Measurements from ENCODE around the gene GLT6D1.

Gene GLT6D1

GRCh38 chr9:135664801-135665794 is 25.8 kb upstream of the GLT6D1 start:
- Histone ChIP-seq H3K4me2 (ENCODE audit: insufficient read depth, low read length, poor library complexity, severe bottlenecking) (no peak overlapping the region), H3K36me3 (replicated peaks in 1 of 2; ENCODE audit: control insufficient read depth in 2 of 2, insufficient read depth in 2 of 2, low read length in 2 of 2) (no peaks in the 10 kb centered on the region)

GRCh38 chr9:135664266-135664665 is 24.9 kb upstream of the GLT6D1 start:
- no peak overlapping the region for H4K8ac ChIP-seq (ENCODE audit: low read depth, low read length)
- no peak overlapping the region for H3K4me2 ChIP-seq (ENCODE audit: insufficient read depth, low read length, poor library complexity, severe bottlenecking)
- peaks cover 3% of the 10 kb centered on the region for H3K79me1 ChIP-seq (ENCODE audit: low read depth, low read length)
- H2BK15ac ChIP-seq (ENCODE audit: low read length): peak overlapping the region; percentile 90
- peak overlapping the region; percentile 96 for H2AK5ac ChIP-seq (ENCODE audit: low read depth, low read length)
- peak overlapping the region; percentile 24 for H4K91ac ChIP-seq (ENCODE audit: low read depth, low read length, poor library complexity)
- no CpG with 5 or more reads among the region's 10 CpGs for WGBS, 2 donors (ENCODE audit: extremely low coverage in 2 of 2, insufficient read length in 2 of 2, insufficient replicate concordance in 1 of 2)
- no peak overlapping the region for H3K4ac ChIP-seq (ENCODE audit: low read length)
- H3K36me3 ChIP-seq (replicated peaks in 1 of 2; ENCODE audit: control insufficient read depth in 2 of 2, insufficient read depth in 2 of 2, low read length in 2 of 2): no peaks in the 10 kb centered on the region
- DNase-seq (ENCODE audit: low spot score): no peak
- peaks cover 0 to 6% of the 10 kb centered on the region in 2 donors for H3K9me3 ChIP-seq (replicated peaks in 1 of 2; ENCODE audit: control insufficient read depth in 2 of 2, insufficient read depth in 1 of 2, low read depth in 1 of 2, low read length in 2 of 2)
- H3K14ac ChIP-seq (ENCODE audit: low read length): peak overlapping the region; percentile 90
- H3K18ac ChIP-seq (ENCODE audit: low read length): peak overlapping the region; percentile 90
- H2BK12ac ChIP-seq (ENCODE audit: low read length): peak overlapping the region; percentile 31
- no peak overlapping the region for H3K27ac ChIP-seq (replicated peaks; ENCODE audit: low read length)
- no peak overlapping the region for H2BK120ac ChIP-seq (ENCODE audit: low read depth, low read length)
- H3K9ac ChIP-seq (ENCODE audit: low read depth, low read length, poor library complexity): no peak overlapping the region
- no peak overlapping the region for H3K4me3 ChIP-seq (ENCODE audit: low read length in 2 of 2)
- peaks cover 0 to 4% (median 0%) of the 10 kb centered on the region in 3 experiments for H3K27me3 ChIP-seq (ENCODE audit: control insufficient read depth in 3 of 3, insufficient read depth in 3 of 3, low read depth in 1 of 3, low read length in 3 of 3)
- H3K23ac ChIP-seq (ENCODE audit: low read depth, low read length, poor library complexity): peak overlapping the region; percentile 78
- H2AFZ ChIP-seq (ENCODE audit: low read length): no peak overlapping the region
- peaks cover 13 to 15% of the 10 kb centered on the region in 2 donors for H3K4me1 ChIP-seq (ENCODE audit: control insufficient read depth in 2 of 2, insufficient read depth in 1 of 2, low read depth in 1 of 2, low read length in 2 of 2)
- H2BK5ac ChIP-seq (ENCODE audit: low read length): peak overlapping the region; percentile 83

More at GRCh38 chr9:135664801-135665794, 25.8 kb upstream of the GLT6D1 start:
- peak overlapping the region; percentile 96 for H2AK5ac ChIP-seq (ENCODE audit: low read depth, low read length)
- no peak overlapping the region for H2BK120ac ChIP-seq (ENCODE audit: low read depth, low read length)
- H3K14ac ChIP-seq (ENCODE audit: low read length): peak overlapping the region; percentile 25
- H2BK15ac ChIP-seq (ENCODE audit: low read length): peak overlapping the region; percentile 90
- H2BK5ac ChIP-seq (ENCODE audit: low read length): peak overlapping the region; percentile 83
- peak overlapping the region; percentile 84 for H2BK12ac ChIP-seq (ENCODE audit: low read length)
- peaks cover 0 to 4% (median 0%) of the 10 kb centered on the region in 3 experiments for H3K27me3 ChIP-seq (ENCODE audit: control insufficient read depth in 3 of 3, insufficient read depth in 3 of 3, low read depth in 1 of 3, low read length in 3 of 3)
- H4K91ac ChIP-seq (ENCODE audit: low read depth, low read length, poor library complexity): no peak overlapping the region
- H3K9me3 ChIP-seq (replicated peaks in 1 of 2; ENCODE audit: control insufficient read depth in 2 of 2, insufficient read depth in 1 of 2, low read depth in 1 of 2, low read length in 2 of 2): peaks cover 0 to 4% of the 10 kb centered on the region in 2 donors
- H3K23ac ChIP-seq (ENCODE audit: low read depth, low read length, poor library complexity): peak overlapping the region; percentile 52
- no peak overlapping the region for H2AFZ ChIP-seq (ENCODE audit: low read length)
- no peak overlapping the region for H3K27ac ChIP-seq (replicated peaks; ENCODE audit: low read length)
- H3K79me1 ChIP-seq (ENCODE audit: low read depth, low read length): peaks cover 5% of the 10 kb centered on the region
- DNase-seq (ENCODE audit: low spot score): no peak
- H4K8ac ChIP-seq (ENCODE audit: low read depth, low read length): no peak overlapping the region
- no peak overlapping the region for H3K4me3 ChIP-seq (ENCODE audit: low read length in 2 of 2)
- H3K9ac ChIP-seq (ENCODE audit: low read depth, low read length, poor library complexity): peak overlapping the region; percentile 39
- H3K4me1 ChIP-seq (ENCODE audit: control insufficient read depth in 2 of 2, insufficient read depth in 1 of 2, low read depth in 1 of 2, low read length in 2 of 2): peaks cover 13 to 15% of the 10 kb centered on the region in 2 donors
- peak overlapping the region; percentile 90 for H3K18ac ChIP-seq (ENCODE audit: low read length)
- H3K4ac ChIP-seq (ENCODE audit: low read length): no peak overlapping the region
- no CpG with 5 or more reads among the region's 32 CpGs for WGBS, 2 donors (ENCODE audit: extremely low coverage in 2 of 2, insufficient read length in 2 of 2, insufficient replicate concordance in 1 of 2)

- Histone ChIP-seq H3K18ac (ENCODE audit: low read length) (peak overlapping the region; percentile 97), H2BK5ac (ENCODE audit: low read length) (peak overlapping the region; percentile 93), H3K14ac (ENCODE audit: low read length) (no peak overlapping the region), H2BK120ac (ENCODE audit: low read depth, low read length) (no peak overlapping the region), H2AK5ac (ENCODE audit: low read depth, low read length) (peak overlapping the region; percentile 42), H3K27me3 (ENCODE audit: control insufficient read depth in 3 of 3, insufficient read depth in 3 of 3, low read depth in 1 of 3, low read length in 3 of 3) (peaks cover 0 to 4% (median 0%) of the 10 kb centered on the region in 3 experiments), H4K8ac (ENCODE audit: low read depth, low read length) (no peak overlapping the region), H3K27ac (replicated peaks; ENCODE audit: low read length) (no peak overlapping the region), H2BK12ac (ENCODE audit: low read length) (no peak overlapping the region), H3K9ac (ENCODE audit: low read depth, low read length, poor library complexity) (no peak overlapping the region), H3K9me3 (replicated peaks in 1 of 2; ENCODE audit: control insufficient read depth in 2 of 2, insufficient read depth in 1 of 2, low read depth in 1 of 2, low read length in 2 of 2) (peaks cover 0 to 6% of the 10 kb centered on the region in 2 donors), H2AFZ (ENCODE audit: low read length) (no peak overlapping the region), H3K4me3 (ENCODE audit: low read length in 2 of 2) (no peak overlapping the region), H3K4me1 (ENCODE audit: control insufficient read depth in 2 of 2, insufficient read depth in 1 of 2, low read depth in 1 of 2, low read length in 2 of 2) (peaks cover 13 to 15% of the 10 kb centered on the region in 2 donors), H3K23ac (ENCODE audit: low read depth, low read length, poor library complexity) (no peak overlapping the region), H3K79me1 (ENCODE audit: low read depth, low read length) (peaks cover 3% of the 10 kb centered on the region), H2BK15ac (ENCODE audit: low read length) (no peak overlapping the region), H3K4me2 (ENCODE audit: insufficient read depth, low read length, poor library complexity, severe bottlenecking) (no peak overlapping the region), H4K91ac (ENCODE audit: low read depth, low read length, poor library complexity) (no peak overlapping the region), H3K36me3 (replicated peaks in 1 of 2; ENCODE audit: control insufficient read depth in 2 of 2, insufficient read depth in 2 of 2, low read length in 2 of 2) (no peaks in the 10 kb centered on the region), H3K4ac (ENCODE audit: low read length) (no peak overlapping the region)
- DNase-seq (ENCODE audit: low spot score): no peak
- no CpG with 5 or more reads among the region's 12 CpGs for WGBS, 2 donors (ENCODE audit: extremely low coverage in 2 of 2, insufficient read length in 2 of 2, insufficient replicate concordance in 1 of 2)
Observed at GRCh38 chr9:135663857-135664256, 24.5 kb upstream of the GLT6D1 start.

- H3K14ac ChIP-seq (ENCODE audit: low read length): peak overlapping the region; percentile 96
- H3K27me3 ChIP-seq (ENCODE audit: control insufficient read depth in 3 of 3, insufficient read depth in 3 of 3, low read depth in 1 of 3, low read length in 3 of 3): peaks cover 0 to 4% (median 0%) of the 10 kb centered on the region in 3 experiments
- peak overlapping the region; percentile 94 for H2AK5ac ChIP-seq (ENCODE audit: low read depth, low read length)
- no peak overlapping the region for H4K91ac ChIP-seq (ENCODE audit: low read depth, low read length, poor library complexity)
- H3K4me3 ChIP-seq (ENCODE audit: low read length in 2 of 2): no peak overlapping the region
- H2BK12ac ChIP-seq (ENCODE audit: low read length): peak overlapping the region; percentile 93
- H3K18ac ChIP-seq (ENCODE audit: low read length): peak overlapping the region; percentile 97
- no peak overlapping the region for H3K9ac ChIP-seq (ENCODE audit: low read depth, low read length, poor library complexity)
- peak overlapping the region; percentile 99 for H2BK15ac ChIP-seq (ENCODE audit: low read length)
- peaks cover 13 to 15% of the 10 kb centered on the region in 2 donors for H3K4me1 ChIP-seq (ENCODE audit: control insufficient read depth in 2 of 2, insufficient read depth in 1 of 2, low read depth in 1 of 2, low read length in 2 of 2)
- H3K4me2 ChIP-seq (ENCODE audit: insufficient read depth, low read length, poor library complexity, severe bottlenecking): no peak overlapping the region
- no CpG with 5 or more reads among the region's 3 CpGs for WGBS, 2 donors (ENCODE audit: extremely low coverage in 2 of 2, insufficient read length in 2 of 2, insufficient replicate concordance in 1 of 2)
- no peak for DNase-seq (ENCODE audit: low spot score)
- H3K9me3 ChIP-seq (replicated peaks in 1 of 2; ENCODE audit: control insufficient read depth in 2 of 2, insufficient read depth in 1 of 2, low read depth in 1 of 2, low read length in 2 of 2): peaks cover 0 to 6% of the 10 kb centered on the region in 2 donors
- peak overlapping the region; percentile 93 for H2BK5ac ChIP-seq (ENCODE audit: low read length)
- H3K4ac ChIP-seq (ENCODE audit: low read length): peak overlapping the region; percentile 71
- peaks cover 3% of the 10 kb centered on the region for H3K79me1 ChIP-seq (ENCODE audit: low read depth, low read length)
- H3K27ac ChIP-seq (replicated peaks; ENCODE audit: low read length): no peak overlapping the region
- no peak overlapping the region for H3K23ac ChIP-seq (ENCODE audit: low read depth, low read length, poor library complexity)
- H2BK120ac ChIP-seq (ENCODE audit: low read depth, low read length): peak overlapping the region; percentile 85
- no peak overlapping the region for H2AFZ ChIP-seq (ENCODE audit: low read length)
- peak overlapping the region; percentile 95 for H4K8ac ChIP-seq (ENCODE audit: low read depth, low read length)
- H3K36me3 ChIP-seq (replicated peaks in 1 of 2; ENCODE audit: control insufficient read depth in 2 of 2, insufficient read depth in 2 of 2, low read length in 2 of 2): no peaks in the 10 kb centered on the region
Observed at GRCh38 chr9:135663451-135663770, 24.1 kb upstream of the GLT6D1 start.
